HG03442 (cell line): ENCODE data around the gene LRP1-AS.

ENCODE experiments used
- ATAC-seq: cut with Tn5 transposase; IDR thresholded peaks from one replicate; pipeline ENCODE4 v1.9.1; 2021; ENCODE audit warnings: mild to moderate bottlenecking, moderate library complexity; ENCODE audit not compliant: unreplicated experiment

LRP1-AS gene

GRCh38 chr12:57180321-57180989 lies 33.0 kb upstream of the LRP1-AS start:
- ATAC-seq, result no peak

- no peak for ATAC-seq
Observed at GRCh38 chr12:57179331-57180086, 32.1 kb upstream of the LRP1-AS start.

GRCh38 chr12:57178213-57178612 lies 30.8 kb upstream of the LRP1-AS start:
- ATAC-seq, result no peak

GRCh38 chr12:57177354-57177753 lies 29.9 kb upstream of the LRP1-AS start:
- no peak for ATAC-seq

- no peak for ATAC-seq
Observed at GRCh38 chr12:57176846-57177245, 29.4 kb upstream of the LRP1-AS start.

GRCh38 chr12:57176139-57176477 lies 28.7 kb upstream of the LRP1-AS start:
- ATAC-seq, result no peak

- ATAC-seq, result no peak
Observed at GRCh38 chr12:57175428-57176138, 28.2 kb upstream of the LRP1-AS start.

GRCh38 chr12:57173683-57174082 lies 26.3 kb upstream of the LRP1-AS start:
- no peak for ATAC-seq

- ATAC-seq, result no peak
Observed at GRCh38 chr12:57173089-57173488, 25.7 kb upstream of the LRP1-AS start.

GRCh38 chr12:57171668-57172067 lies 24.2 kb upstream of the LRP1-AS start:
- ATAC-seq, result no peak

GRCh38 chr12:57170927-57171326 lies 23.5 kb upstream of the LRP1-AS start:
- ATAC-seq, result no peak

GRCh38 chr12:57170408-57170807 lies 23.0 kb upstream of the LRP1-AS start:
- no peak for ATAC-seq

- no peak for ATAC-seq
Observed at GRCh38 chr12:57169969-57170368, 22.6 kb upstream of the LRP1-AS start.

- no peak for ATAC-seq
Observed at GRCh38 chr12:57169046-57169795, 21.8 kb upstream of the LRP1-AS start.

GRCh38 chr12:57168058-57168457 lies 20.6 kb upstream of the LRP1-AS start:
- ATAC-seq, result no peak

- ATAC-seq, result no peak
Observed at GRCh38 chr12:57166971-57167371, 19.6 kb upstream of the LRP1-AS start.

- no peak for ATAC-seq
Observed at GRCh38 chr12:57165741-57166140, 18.3 kb upstream of the LRP1-AS start.

- ATAC-seq, result no peak
Observed at GRCh38 chr12:57164966-57165625, 17.7 kb upstream of the LRP1-AS start.

GRCh38 chr12:57164454-57164853 lies 17.0 kb upstream of the LRP1-AS start:
- no peak for ATAC-seq

- ATAC-seq, result no peak
Observed at GRCh38 chr12:57162553-57163125, 15.2 kb upstream of the LRP1-AS start.
